ENCODE results near the gene VPS37C.

The VPS37C gene

GRCh38 chr11:61131586-61131985, 29.6 kb downstream of the VPS37C start:
- no peak for DNase-seq

DNA sequence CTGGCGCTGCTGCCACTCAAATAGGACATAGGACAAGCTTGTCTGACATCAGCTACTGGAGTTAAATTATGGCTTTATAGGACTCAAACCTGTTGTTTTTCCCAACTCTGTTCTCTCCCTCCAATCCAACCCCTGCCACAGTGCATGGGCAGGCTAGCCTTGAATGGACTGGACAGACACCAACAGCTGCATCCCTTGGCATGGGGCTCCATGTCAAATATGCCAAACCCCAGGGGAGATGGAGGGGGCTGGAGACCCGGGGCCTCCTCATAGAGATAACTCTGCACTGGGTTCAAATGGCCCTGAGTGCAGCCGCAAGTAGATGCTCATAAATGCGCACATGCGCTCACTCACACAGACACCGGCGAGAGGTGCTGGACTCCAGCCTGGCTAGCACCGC, 30.0 kb downstream of the VPS37C start:
- DNase-seq, result no peak

- no peak for DNase-seq
Measured at GRCh38 chr11:61129639-61130523, 31.3 kb downstream of the VPS37C start.

DNA sequence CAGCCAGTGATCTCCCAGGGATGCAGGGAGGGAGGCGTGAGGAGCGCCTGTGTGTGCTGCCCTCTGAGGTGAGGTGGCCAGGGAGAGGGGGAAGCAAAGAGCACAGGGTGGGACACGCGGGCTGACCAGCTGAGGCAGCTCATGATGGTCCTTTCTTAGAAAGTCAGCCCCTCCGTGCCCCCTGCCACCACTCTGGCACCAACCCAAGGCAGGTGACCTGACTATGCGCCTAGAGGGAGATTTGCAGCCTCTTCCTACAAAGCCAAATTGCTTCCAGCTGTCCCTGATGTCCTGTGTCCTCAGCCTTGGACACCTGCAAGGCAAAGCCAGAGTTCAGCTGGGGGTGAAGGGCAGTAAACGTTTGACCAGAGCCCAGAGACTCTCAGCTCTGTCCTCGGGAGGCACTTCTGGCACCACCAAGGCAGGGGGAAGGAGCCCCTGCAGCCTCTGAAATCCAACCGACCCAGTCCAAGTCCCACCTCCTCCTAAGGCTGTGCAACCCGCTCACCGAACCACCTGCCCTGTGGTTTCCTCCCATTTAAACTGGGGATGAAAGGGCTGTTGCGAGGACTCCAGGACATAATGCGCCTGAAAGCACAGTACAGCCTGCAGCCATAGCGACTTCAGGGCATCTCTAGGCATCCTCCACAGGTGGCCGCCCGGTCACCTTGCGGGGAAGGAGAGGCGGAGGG, 32.1 kb downstream of the VPS37C start:
- DNase-seq, result no peak

DNA sequence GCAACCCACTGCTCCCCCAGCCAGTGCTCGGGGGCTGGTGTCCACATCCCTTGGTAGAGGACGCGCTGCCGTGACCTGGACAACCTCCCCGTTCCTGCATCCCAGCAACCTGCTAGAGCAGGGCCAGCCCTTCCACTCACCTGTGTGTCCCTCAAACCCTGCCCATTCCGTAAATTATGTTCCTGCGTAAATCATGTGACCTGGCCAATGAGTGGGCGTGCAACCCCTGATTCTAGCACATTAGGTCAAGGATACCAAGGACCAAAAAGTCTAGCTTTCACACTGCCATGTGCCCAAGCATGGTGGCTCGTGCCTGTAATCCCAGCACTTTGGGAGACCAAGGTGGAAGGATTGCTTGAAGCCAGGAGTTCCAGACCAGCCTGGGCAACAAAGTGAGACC, 33.2 kb downstream of the VPS37C start:
- no peak for DNase-seq

GRCh38 chr11:61126256-61126655, 35.0 kb downstream of the VPS37C start:
- DNase-seq, result no peak

GRCh38 chr11:61125310-61125684, 35.9 kb downstream of the VPS37C start:
- DNase-seq, result no peak

DNA sequence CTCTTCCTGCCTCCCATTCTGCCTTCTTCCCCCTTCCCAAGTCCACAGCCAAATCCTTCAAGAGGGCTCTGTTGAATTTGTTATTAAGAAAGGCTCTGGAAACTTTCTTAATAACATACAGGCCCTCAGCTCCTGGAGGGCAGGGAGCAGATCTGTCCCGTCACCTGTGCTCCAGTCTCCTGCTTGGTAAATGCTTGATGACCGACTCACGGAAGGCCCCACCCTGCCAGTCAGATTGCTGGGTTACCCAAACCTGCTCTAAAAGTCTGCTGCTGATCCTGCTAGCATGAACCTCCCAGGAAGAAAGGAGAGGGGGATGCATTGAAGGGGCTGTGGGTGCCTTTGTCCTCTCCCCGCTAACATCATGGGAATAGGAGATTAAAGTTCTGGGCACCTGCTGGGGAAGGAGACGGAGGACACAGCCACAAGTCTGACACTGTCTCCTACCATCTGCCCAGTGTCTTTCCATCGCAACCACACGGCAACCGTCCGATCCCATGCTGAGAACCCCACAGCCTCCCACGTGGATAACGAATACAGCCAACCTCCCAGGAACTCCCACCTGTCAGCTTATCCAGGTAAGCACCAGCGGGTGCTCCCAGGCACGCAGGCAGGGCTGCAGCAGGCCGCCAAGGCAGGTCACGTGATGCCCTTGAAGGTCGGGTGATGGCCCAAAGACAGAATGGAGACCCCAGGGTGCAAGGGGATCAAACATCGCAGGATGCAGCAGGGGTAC, 36.5 kb downstream of the VPS37C start:
- no peak for DNase-seq

DNA sequence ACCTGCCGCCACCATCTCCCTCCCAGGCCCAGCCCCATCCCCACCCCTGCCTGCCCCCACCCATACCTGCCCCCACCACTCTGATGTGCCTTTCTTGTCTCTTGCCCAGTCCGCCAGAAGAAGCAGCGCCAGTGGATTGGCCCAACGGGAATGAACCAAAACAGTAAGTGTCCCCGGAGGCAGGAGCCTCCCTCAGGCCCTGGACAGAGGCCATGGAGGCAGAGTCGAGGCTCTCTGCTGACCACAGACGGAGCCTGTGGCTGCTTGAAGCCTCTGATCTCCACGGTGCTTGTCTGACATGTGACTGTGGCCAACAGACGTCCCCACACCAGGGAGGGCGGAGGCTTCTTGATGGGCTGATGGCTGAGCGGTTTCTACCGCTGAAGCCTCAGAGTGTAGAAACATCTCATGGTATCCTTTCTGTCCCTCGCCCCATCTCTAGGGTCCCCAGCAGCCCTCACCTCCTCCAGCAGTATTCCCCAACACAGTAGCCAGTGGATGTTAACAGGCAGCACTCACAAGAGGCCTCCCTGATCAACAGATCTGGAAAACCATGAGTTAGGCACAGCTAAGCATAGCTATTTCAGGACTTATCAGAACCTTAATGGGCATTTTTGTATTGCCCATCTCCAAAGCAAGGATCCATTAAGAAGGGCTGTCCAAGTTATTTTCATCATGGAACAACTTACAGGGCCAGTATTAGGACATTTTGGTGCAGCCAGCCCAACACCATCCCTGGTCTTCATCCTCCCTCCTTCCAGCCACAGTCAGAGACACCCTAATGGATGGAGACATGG, 37.3 kb downstream of the VPS37C start:
- no peak for DNase-seq

DNA sequence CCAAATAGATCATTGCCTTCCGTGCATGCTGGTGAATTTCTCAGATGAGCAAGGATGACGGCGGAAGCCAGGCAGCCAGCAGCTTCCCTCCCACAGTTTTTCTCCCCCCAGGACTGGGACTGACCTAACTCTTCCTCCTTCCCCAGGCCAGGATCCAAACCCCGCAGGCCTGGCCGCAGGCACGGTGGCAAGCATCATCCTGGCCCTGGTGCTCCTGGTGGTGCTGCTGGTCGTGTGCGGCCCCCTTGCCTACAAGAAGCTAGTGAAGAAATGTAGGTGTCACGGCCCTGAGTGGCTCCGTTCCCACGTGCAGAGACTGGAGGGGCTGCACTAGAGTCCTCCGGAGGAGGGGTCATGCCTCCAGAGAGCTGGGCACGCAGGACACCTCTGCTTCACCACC, 38.5 kb downstream of the VPS37C start:
- no peak for DNase-seq

DNA sequence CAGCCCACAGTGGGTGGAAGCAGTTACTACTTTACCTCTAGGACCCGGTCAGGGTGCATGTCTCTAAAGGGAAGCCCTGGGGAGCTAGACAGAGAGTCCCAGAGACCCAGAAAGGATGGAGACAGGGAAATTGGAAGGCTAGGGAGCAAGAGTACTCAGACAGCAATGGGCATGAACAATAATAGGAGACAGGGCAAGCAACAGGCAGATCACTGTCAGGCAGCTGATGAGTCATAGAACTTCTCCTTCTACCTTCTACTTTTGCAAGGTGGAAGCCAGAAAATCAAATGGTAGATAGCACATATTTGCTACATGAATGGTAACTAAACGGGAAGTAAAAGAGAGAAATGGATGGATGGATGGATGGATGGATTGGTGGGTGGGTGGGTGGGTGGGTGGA, 39.3 kb downstream of the VPS37C start:
- DNase-seq, result no peak

DNA sequence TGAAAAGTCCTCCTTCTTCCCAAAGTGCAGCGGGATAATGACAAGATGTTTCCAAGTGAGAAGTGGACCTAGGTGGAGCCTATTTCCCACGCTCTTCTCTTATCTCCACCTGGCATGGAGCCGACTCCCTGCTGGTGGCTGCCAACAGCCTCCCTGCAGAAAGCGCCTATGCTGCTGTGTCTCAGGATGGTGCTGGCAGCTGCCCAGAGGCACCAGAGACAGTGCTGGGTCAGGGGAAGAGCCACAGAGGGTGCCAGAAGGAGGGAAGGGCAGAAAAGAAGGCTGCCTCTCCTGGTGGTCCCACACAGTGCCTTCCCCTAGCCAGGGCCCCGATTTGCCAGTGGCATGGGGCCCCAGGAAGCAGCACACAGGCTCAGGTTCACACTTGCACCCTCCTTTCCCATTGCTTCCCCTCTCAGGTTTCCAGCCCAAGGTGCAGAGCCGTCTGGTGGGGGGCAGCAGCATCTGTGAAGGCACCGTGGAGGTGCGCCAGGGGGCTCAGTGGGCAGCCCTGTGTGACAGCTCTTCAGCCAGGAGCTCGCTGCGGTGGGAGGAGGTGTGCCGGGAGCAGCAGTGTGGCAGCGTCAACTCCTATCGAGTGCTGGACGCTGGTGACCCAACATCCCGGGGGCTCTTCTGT, 39.9 kb downstream of the VPS37C start:
- DNase-seq, result no peak

DNA sequence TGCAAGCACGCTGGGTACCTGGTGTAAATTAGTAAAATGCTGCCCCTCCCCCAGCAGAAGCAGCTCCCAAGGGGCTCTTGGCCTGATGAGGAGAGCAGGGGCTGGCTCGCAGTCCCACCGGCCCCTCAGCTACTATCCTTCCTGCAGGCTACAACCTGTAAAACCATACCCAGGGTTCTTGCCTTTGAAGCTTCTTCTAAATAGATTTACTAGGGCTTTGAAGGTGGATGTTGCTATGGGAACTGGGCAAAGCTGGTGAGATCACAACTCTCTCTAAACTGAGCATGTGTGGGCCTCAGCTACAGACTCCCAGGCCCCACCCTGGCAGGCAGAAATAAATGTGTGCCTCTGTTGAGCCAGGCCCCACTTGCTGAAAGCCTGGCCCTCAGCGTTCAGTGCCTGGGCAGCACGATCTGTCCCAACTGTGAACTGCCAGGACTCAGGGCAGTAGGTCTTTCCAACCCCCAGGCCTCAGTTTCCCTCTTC, 40.5 kb downstream of the VPS37C start:
- DNase-seq, result no peak

DNA sequence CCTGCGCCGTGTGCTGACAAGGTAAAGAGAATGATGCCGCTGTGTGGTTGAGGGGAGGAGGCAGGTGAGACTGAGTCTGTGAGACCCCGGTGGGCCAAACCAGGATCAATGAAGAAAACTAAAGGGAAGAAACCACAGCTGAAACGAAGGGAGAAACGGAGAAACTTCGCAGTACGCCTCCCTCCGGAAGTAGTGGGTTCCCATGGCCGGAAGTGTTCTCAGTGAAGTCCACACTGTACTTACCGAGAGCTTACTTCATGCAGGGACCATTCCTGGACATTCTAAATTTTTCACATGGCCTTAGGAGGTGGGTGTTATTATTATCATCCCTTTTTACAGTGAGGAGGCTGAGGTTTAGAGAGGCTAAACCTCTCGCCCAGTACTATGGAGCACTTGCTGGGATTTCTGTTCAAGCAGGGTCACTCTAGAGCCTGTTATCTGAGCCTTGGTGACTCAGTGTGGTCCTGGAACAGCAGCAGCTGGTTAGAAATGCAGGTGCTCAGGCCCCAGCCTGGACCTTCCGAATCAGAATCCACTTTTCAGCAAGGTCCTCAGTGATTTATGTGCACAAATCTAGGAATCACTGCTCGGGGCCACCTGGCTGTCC, 41.0 kb downstream of the VPS37C start:
- DNase-seq, result no peak

- DNase-seq, result no peak
Measured at GRCh38 chr11:61119571-61119970, 41.7 kb downstream of the VPS37C start.

DNA sequence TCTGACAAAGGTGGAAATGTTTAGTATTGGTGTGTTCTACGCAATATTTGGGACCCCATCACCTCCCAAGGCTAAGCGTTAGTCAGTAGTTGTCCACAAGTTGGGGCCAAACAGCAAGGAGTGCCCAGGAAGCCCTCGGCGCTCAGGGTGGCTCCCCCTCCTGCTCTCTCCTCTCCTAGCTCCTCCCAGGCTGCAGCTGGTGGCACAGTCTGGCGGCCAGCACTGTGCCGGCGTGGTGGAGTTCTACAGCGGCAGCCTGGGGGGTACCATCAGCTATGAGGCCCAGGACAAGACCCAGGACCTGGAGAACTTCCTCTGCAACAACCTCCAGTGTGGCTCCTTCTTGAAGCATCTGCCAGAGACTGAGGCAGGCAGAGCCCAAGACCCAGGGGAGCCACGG, 42.2 kb downstream of the VPS37C start:
- no peak for DNase-seq

DNA sequence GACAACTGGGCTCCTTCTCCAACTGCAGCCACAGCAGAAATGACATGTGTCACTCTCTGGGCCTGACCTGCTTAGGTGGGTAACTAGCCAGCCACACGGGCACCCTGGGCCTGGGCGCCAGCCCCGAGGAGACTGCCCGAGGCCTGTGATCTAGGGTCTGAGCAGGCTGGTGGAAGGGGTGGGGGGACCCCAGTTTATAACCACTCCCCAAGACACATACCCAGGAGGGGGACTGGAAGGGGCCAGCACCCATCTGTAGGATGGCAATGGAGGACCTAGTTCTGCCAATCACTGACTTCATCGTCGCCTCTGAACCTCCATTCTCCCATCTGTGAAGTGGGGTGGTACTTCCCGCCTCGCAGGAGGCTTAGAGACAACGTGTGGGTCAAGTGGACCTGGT, 42.8 kb downstream of the VPS37C start:
- DNase-seq, result no peak

DNA sequence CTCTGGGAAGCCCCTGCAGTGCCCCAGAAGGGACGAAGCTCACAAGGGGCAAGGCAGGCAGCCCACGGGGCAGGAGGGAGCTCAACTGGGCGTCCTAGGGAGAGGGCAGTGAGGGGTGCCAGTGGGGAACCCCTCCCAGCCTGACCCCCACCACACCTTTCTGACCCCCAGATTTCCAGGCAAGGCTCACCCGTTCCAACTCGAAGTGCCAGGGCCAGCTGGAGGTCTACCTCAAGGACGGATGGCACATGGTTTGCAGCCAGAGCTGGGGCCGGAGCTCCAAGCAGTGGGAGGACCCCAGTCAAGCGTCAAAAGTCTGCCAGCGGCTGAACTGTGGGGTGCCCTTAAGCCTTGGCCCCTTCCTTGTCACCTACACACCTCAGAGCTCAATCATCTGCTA, 43.2 kb downstream of the VPS37C start:
- DNase-seq, result no peak

GRCh38 chr11:61117168-61117520, 44.1 kb downstream of the VPS37C start:
- DNase-seq, result no peak

- no peak for DNase-seq
Measured at GRCh38 chr11:61116426-61117167, 44.6 kb downstream of the VPS37C start.

Data from NCI-H2171 treated with DMSO at 0.1 percent for 48 hours (cell line).